Measurements from ENCODE around the gene CRYBG2. TPM values are rescaled to one million over a fixed set of nuclear protein-coding genes. Genes with fewer than 3 reads are reported as not detected.
A peak's percentile ranks its signal among the peaks of the same experiment; 100 is the strongest.

Gene CRYBG2
- total and polyA plus RNA-seq, 7 donors = 0.01 to 2.9 (median 0.56) TPM; not detected in 4

GRCh38 chr1:26286064-26286416 is 67.9 kb downstream of the CRYBG2 start:
- WGBS, 3 donors = 40 to 78% (median 52%) methylated on average over 2 of the region's 2 CpGs
- intact Hi-C loops (cut with DNase I) = loop anchor here in 1 of 2 donors (2.0 kb wide), 1 partner anchor 35 kb away; no protein-coding TSS in a partner anchor
- peaks cover 43% of the 10 kb centered on the region for H3K4me1 ChIP-seq
- no peak for ATAC-seq
- no peaks in the 10 kb centered on the region for H3K27me3 ChIP-seq (ENCODE audit: insufficient read depth in 3 of 3, low read length in 2 of 3)
- H3K27ac ChIP-seq = peak overlapping the region; percentile 80
- no peaks in the 10 kb centered on the region for H3K9me3 ChIP-seq
- TF ChIP-seq CTCF (IDR thresholded peaks at IDR 0.05) = no peak
- no peak for DNase-seq
- no peak overlapping the region for H3K4me3 ChIP-seq
- H3K36me3 ChIP-seq (ENCODE audit: insufficient read depth in 1 of 2, low read depth in 1 of 2) = peaks cover 0 to 6% of the 10 kb centered on the region in 2 donors

- Histone ChIP-seq H3K36me3 (ENCODE audit: insufficient read depth in 1 of 2, low read depth in 1 of 2) (peaks cover 0 to 9% of the 10 kb centered on the region in 2 donors), H3K27ac (peak overlapping the region; percentile 80), H3K27me3 (ENCODE audit: insufficient read depth in 3 of 3, low read length in 2 of 3) (no peaks in the 10 kb centered on the region), H3K4me1 (peaks cover 48% of the 10 kb centered on the region), H3K9me3 (no peaks in the 10 kb centered on the region), H3K4me3 (no peak overlapping the region)
- WGBS, 3 donors = 68 to 82% (median 70%) methylated on average over 17 to 19 of the region's 19 CpGs
- intact Hi-C loops (cut with DNase I) = loop anchor here in 1 of 2 donors (2.0 kb wide), 1 partner anchor 35 kb away; no protein-coding TSS in a partner anchor
- TF ChIP-seq CTCF (IDR thresholded peaks at IDR 0.05) = peak; percentile 35
- peak; percentile 25 to 54 (median 40) for ATAC-seq
- peak; percentile 66 to 81 for DNase-seq
These were observed 68.4 kb downstream of the CRYBG2 start for GRCh38 chr1:26285366-26286063.

- DNase-seq (peak; percentile 89 to 92), ATAC-seq (peak; percentile 69 to 77 (median 74))
- Histone ChIP-seq H3K4me3 (no peak overlapping the region), H3K27ac (peak overlapping the region; percentile 80), H3K9me3 (no peaks in the 10 kb centered on the region), H3K4me1 (peaks cover 53% of the 10 kb centered on the region), H3K36me3 (ENCODE audit: insufficient read depth in 1 of 2, low read depth in 1 of 2) (peaks cover 0 to 9% of the 10 kb centered on the region in 2 donors), H3K27me3 (ENCODE audit: insufficient read depth in 3 of 3, low read length in 2 of 3) (no peaks in the 10 kb centered on the region)
- peak; percentile 51 for TF ChIP-seq CTCF (IDR thresholded peaks at IDR 0.05)
- 23 to 33% (median 23%) methylated on average over 22 of the region's 22 CpGs for WGBS, 3 donors
- intact Hi-C loops (cut with DNase I) = no loop called here
These were observed 69.2 kb downstream of the CRYBG2 start for GRCh38 chr1:26284597-26285347.

- intact Hi-C loops (cut with DNase I) = no loop called here
- H3K36me3 ChIP-seq (ENCODE audit: insufficient read depth in 1 of 2, low read depth in 1 of 2) = peaks cover 0 to 9% of the 10 kb centered on the region in 2 donors
- H3K27ac ChIP-seq = peak overlapping the region; percentile 80
- 63 to 88% (median 69%) methylated on average over 12 of the region's 12 CpGs for WGBS, 3 donors
- ATAC-seq (no peak), DNase-seq (no peak)
- peaks cover 60% of the 10 kb centered on the region for H3K4me1 ChIP-seq
- no peak for TF ChIP-seq CTCF (IDR thresholded peaks at IDR 0.05)
- no peaks in the 10 kb centered on the region for H3K27me3 ChIP-seq (ENCODE audit: insufficient read depth in 3 of 3, low read length in 2 of 3)
- no peak overlapping the region for H3K4me3 ChIP-seq
- no peaks in the 10 kb centered on the region for H3K9me3 ChIP-seq
These were observed 69.9 kb downstream of the CRYBG2 start for GRCh38 chr1:26283871-26284596.
